Measurements from ENCODE around the gene CRISPLD2.

The CRISPLD2 gene

GRCh38 chr16:84806256-84806889 is 13.4 kb upstream of the CRISPLD2 start:
- TF ChIP-seq CTCF (IDR thresholded peaks at IDR 0.05; ENCODE audit: control extremely low read depth, extremely low read depth, low read depth, missing control alignments) = no peak
- CTCF ChIA-PET = no interaction called here
- peak; percentile 69 for DNase-seq (ENCODE audit: extremely low spot score)
- POLR2A ChIA-PET = no interaction called here

DNA sequence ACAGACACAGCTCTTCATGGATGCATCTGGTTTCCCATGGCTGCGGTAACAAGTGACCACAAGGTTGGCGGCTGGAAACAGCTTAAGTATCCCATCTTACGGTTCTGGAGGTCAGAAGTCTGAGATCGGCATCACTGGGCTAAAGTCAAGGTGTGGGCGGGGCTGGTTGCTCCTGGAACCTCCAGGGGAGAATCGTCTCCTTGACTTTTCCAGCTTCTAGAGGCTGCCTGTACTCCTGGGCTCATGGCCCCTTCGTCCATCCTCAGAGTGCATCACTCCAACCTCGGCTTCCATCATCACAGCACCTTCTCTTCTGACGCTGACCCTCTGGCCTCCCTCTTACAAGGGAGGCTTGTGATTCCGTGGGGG is 12.9 kb upstream of the CRISPLD2 start:
- CTCF ChIA-PET = no interaction called here
- no peak for DNase-seq (ENCODE audit: extremely low spot score)
- POLR2A ChIA-PET = no interaction called here
- no peak for TF ChIP-seq CTCF (IDR thresholded peaks at IDR 0.05; ENCODE audit: control extremely low read depth, extremely low read depth, low read depth, missing control alignments)

GRCh38 chr16:84807776-84808175 is 12.0 kb upstream of the CRISPLD2 start:
- ChIA-PET CTCF (no interaction called here), POLR2A (no interaction called here)
- no peak for TF ChIP-seq CTCF (IDR thresholded peaks at IDR 0.05; ENCODE audit: control extremely low read depth, extremely low read depth, low read depth, missing control alignments)
- DNase-seq (ENCODE audit: extremely low spot score) = no peak

GRCh38 chr16:84808826-84809225 is 11.0 kb upstream of the CRISPLD2 start:
- ChIA-PET POLR2A (no interaction called here), CTCF (no interaction called here)
- DNase-seq (ENCODE audit: extremely low spot score) = no peak
- no peak for TF ChIP-seq CTCF (IDR thresholded peaks at IDR 0.05; ENCODE audit: control extremely low read depth, extremely low read depth, low read depth, missing control alignments)

- CTCF ChIA-PET = no interaction called here
- peak; percentile 58 for DNase-seq (ENCODE audit: extremely low spot score)
- no peak for TF ChIP-seq CTCF (IDR thresholded peaks at IDR 0.05; ENCODE audit: control extremely low read depth, extremely low read depth, low read depth, missing control alignments)
- POLR2A ChIA-PET = interaction anchor here (0.6 kb wide), 1 partner anchor 857 kb away, joined by 3 read pairs; no protein-coding TSS in a partner anchor
These were observed 9.1 kb upstream of the CRISPLD2 start for GRCh38 chr16:84810518-84811273.

GRCh38 chr16:84811529-84811928 is 8.3 kb upstream of the CRISPLD2 start:
- no peak for TF ChIP-seq CTCF (IDR thresholded peaks at IDR 0.05; ENCODE audit: control extremely low read depth, extremely low read depth, low read depth, missing control alignments)
- ChIA-PET POLR2A (no interaction called here), CTCF (no interaction called here)
- no peak for DNase-seq (ENCODE audit: extremely low spot score)

All from GM10248 (cell line).